NCI-H146 (cell line): ENCODE measurements around the gene TRIM24.

Source experiments
- DNase-seq: peaks from one replicate; lab custom pipeline; 2025; lab: John Stamatoyannopoulos, UW

Gene TRIM24

DNA sequence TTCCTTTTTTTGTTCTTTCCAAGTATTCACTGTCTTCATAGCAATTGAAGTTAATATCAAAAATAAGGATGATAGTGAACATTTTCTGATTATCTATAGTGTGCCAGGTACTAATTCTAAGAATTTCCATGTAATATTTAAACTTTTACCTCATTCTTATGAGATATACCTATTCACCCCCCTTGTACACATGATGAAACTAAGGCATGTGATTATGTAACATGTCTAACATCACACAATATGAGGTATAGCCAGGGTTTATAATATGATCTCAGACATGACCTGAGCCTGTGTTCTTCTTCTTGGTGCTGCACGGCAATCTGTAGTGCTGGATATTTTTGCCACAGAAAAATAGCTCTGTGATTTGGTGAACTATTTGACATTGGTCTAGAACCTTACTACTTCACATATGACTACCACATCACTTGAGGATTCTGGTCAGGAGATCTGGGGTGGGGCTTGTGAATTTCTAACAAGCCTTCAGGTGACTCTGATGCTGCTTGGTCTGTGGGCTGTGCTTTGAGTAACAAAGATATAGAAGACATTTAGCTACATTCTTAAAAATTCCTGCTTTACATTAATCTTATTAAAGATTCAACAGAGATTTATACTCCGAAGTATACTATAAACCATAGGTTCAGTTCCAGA lies 79.1 kb downstream of the TRIM24 start:
- no peak for DNase-seq

DNA sequence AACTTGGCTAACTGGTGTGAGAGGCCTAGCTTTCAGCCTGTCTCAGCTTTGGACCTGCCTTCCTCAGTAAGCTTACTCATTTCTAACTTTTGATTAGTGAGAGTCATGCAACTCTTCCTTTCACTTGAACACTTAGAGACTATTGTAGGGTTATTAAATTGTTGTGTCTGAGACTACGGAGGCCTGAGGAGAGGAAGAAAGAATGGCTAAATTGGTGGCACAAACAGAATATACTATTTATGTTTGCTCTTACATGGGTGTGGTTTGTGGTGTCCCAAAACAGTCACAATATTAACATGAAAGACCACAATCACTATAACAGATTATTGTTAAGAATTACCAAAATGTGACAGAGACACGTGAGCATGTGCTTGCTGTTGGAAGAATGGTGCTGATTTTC lies 82.1 kb downstream of the TRIM24 start:
- no peak for DNase-seq

DNA sequence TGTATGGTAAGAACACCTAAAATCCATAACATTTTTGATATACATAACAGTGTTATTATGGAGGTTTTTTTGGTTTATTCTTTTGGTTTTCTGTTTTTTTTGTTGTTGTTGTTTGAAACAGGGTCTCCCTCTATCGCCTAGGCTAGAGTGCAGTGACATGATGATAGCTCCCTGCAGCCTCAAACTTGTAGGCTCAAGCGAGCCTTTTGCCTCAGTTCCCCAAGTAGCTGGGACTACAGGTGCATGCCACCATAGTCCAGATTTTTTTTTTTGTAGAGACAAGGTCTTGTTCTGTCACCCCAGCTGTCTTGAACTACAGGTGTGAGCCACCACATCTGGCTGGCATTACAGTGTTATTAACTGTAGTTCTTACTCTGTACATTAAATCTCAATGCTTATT lies 83.7 kb downstream of the TRIM24 start:
- no peak for DNase-seq

DNA sequence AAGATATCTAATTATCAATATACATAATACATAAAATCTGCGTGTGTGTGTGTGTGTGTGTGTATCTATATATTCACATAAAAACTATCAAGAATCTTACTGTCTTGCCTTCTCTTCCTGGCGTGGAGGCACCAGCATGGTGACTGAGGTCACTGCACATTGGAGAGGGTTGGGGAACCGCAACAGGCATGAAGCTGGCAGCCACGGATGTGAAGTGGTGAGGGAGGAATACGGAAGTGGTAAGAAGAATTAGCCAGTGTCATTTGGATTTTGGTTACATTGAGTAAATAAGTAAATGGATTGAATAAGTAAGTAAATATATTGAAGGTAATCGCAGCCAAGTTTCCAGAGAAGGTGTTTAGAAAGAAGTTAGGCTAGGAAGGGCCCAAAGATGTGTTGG lies 85.1 kb downstream of the TRIM24 start:
- no peak for DNase-seq

DNA sequence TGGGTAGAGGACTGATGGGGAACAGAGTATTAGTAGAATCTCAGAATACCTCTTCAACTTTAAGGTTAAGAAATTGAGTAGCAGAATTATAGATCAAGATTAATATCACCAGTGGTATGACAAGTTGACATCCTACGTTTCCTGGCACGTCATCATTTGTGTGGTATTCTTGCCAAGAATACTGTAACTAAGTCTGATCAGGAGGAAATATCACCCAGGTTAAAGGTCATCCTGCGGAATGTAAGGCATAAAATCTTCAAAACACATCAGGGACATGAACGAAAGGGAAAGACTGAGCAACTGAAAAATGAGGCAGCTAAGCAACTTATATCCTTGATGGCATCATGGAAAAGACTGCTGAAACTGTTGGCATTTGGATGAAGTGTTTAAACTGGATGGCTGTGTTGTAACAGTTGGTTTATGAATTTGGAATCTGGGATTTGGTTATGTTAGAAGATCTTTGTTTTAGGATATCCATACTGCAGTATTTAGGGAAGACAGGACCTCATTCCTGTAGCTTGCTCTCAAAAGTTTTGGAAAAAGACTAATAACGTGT lies 86.1 kb downstream of the TRIM24 start:
- DNase-seq: no peak

DNA sequence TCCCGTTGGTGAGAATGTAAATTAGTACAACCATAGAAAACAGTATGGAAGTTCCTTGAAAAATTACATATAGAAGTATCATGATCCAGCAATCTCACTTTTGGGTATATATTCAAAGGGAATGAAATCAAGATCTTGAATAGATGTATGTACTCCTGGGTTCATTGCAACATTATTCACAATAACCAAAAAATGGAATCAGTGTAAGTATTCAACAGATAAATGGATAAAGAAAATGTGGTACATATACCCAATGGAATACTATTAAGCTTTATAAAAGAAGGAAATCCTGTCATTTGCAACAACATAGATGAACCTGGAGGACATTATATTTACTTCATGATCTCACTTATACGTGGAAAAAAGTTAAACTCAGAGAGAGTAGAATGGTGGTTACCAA lies 86.8 kb downstream of the TRIM24 start:
- DNase-seq: no peak

DNA sequence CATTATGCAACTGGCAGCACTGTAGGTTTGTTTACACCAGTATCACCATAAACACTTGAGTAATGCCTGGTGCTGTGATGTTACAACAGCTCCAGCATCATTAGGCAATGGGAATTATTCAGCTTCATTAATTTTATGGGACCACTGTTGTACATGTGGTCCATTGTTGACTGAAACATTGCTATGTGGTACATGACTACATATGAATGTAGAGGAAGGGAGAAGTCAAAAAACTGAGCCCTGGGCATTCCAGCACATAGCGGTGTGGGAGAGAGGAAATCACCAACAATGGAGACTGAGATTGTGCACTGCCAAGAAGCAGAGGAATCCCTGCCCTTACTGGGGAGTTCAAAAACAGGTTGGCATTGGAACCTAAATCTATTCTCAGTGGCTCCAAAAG lies 89.0 kb downstream of the TRIM24 start:
- no peak for DNase-seq

DNA sequence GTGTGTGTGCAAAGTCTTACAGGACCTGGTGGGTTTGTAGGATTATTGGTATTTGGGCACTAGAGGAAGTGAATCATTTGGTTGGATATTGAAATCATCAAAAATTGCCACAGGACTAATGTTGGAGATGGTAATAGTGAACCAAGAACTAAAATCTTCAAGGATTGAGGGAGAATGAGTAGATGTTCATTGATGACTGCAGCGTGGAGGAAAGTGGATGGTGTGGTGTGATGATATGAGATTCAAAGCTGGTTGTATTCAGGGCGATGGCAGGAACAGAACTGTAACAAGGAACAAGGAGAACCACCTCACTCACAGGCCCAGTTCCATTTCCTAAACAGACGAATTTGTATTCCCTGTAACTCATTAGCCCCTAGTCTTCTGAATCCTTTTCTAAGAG lies 90.3 kb downstream of the TRIM24 start:
- no peak for DNase-seq

DNA sequence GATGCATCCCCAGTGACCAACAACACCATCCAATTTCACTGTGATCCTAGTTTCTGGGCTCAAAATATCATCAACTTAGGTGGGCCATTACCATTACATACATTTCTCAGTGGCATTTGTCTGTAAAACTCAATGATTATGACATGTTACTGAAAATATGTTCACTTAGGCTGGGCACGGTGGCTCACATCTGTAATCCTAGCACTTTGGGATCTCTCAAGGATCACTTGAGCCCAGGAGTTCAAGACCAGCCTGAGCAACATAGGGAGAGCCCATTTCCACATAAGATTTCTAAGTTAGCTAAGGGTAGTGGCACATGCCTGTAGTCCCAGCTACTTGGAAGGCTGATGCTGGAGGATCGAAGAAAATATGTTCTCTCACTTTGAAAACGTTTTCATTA lies 91.0 kb downstream of the TRIM24 start:
- DNase-seq: no peak

DNA sequence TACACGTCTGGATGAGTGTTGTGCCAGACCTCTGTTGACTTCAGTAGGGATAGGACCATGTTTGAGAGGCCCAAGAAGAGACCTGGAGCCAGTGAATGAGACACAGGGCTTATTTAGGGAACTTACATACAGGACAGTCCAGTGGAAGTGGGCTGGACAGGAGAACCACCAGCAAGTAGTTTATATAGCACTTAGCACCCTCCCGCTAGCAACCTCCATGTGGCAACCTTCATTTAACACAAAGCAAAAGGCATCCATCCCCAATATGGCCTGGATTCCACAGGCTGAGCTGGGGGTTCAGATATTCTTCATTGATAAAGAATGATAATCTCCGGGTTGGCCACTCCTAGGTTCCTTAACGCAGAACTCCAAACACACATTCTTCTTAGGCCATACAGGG lies 93.7 kb downstream of the TRIM24 start:
- no peak for DNase-seq

DNA sequence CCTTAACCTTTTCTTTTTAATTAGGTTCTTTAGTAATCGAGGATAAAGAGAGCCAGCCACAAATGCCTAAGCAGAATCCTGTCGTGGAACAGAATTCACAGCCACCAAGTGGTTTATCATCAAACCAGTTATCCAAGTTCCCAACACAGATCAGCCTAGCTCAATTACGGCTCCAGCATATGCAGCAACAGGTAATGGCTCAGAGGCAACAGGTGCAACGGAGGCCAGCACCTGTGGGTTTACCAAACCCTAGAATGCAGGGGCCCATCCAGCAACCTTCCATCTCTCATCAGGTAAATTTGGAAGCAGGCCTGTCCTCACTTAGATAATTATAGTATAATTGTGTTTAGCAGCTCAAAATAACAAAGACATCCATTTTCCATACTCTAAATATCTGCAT lies 94.6 kb downstream of the TRIM24 start:
- DNase-seq: no peak

DNA sequence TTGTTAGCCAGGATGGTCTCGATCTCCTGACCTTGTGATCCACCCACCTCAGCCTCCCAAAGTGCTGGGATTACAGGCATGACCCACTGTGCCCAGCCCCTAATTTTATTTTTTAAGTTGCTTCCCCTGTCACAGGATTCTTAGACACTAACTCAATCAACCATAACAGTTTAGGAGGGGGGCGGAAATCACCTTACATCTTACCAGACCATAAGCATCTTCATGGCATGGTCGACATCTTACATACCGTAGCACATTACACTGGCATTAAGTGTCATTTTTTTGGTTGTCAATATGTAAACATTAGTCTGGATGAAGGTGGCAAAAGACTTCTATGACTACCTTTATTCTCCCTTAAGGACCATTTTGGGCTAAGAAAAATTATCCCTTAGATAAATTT lies 95.6 kb downstream of the TRIM24 start:
- DNase-seq: no peak

DNA sequence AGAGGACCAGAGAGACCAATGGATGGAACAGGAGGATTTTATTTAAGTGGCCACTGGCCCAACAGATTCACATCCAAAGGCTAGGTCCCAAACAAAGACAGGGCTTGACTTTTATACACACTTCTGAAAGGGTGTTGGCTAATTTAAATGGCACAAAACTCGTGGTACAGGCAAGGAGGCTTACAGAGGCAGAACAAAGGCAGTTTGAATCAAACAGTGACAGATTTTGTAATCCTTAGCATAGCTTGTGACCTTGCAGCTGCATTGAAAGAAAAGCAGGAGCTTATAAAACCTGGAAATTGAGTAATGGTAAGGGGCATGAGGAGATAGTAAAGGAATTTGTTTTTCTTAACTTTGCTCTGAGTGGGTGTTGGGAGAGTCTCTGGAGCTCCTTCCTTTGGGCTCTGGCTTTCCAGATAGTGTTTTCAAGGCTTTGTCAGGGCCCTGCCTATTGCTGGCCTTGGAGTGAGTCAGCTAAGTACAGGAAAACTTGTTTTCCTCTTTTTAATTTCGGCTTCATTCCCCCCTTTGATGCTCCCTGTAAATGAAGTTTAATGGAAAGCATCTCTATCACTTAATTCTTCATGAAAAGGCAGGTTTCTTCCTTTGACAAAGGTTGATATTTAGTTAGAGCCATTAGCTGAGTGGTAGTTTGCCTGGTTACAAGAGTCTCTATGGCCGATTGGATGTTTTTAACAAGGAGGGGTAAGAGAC lies 96.9 kb downstream of the TRIM24 start:
- no peak for DNase-seq

DNA sequence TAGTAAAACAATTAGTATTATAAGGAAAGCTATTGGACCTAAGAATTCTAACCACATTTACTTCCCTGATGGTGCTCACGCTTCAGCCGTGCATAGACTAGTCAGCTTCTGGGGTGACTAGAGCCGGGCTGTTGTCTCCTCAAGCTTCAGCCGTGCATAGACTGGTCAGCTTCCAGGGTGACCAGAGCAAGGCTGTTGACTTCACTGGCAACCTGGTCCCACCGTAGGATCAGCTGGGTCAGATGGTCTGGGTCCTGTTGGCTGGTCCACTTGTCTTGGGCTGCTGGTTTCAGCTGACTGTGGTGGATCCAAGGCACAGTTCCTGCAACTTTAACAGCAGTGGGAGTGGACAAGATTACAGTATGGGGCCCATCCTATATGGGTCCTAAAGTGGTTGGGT lies 99.4 kb downstream of the TRIM24 start:
- no peak for DNase-seq

DNA sequence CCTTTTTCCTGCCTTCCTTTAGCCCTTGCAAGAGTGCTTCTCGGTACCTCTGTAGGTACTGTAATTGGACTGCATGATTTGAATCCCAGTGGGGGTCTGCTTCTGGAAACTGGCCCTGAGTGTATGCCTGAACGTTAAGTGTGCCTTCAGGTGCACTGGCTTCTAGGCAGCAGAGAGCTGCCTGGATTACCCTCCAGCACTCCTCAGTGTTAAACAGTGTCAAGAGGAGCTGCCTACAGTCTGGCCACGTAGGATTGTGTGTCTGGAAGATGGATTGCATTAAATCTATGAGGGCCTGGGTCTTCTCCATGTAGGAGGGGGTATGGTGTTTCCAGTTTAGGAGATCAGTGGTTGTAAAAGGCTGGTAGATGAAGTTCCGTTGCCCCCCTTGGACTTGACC lies 103.7 kb downstream of the TRIM24 start:
- DNase-seq: no peak

DNA sequence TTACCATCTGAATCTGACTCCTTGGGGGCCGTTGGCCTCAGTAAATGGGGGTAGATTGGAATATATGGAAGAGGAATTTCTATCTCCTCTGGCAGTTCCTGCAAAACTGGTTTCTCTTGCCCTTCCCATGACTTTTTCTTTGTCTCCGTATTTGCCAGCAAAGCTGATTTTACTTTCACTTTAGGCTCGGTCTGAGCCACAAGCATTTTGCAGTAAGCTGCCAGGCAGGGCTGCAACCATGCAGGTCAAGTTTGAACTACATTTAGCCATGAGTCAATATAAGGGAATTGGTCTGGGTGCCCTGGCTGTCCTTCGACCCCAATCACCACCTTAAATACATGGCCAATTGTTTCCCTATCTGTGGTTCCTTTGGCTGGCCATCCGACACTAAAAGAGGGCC lies 104.3 kb downstream of the TRIM24 start:
- no peak for DNase-seq

DNA sequence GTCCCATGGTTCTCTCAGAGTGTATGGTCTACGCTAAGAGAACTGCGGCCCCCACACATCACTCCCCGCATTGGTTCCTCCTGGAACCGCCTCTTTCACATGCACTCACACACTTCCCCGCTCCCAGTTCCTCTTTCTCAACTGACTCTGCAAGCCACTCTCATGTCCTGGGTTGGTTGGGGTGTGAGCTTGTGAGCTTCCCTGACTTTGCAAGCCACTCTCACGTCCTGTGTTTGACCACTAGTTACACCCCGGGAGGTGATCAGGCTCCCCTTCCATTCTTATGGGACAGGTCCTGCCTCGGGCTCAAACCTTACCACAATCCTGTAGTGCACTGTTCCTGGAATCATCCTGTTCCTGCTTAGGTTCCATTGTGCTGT lies 105.0 kb downstream of the TRIM24 start:
- no peak for DNase-seq

DNA sequence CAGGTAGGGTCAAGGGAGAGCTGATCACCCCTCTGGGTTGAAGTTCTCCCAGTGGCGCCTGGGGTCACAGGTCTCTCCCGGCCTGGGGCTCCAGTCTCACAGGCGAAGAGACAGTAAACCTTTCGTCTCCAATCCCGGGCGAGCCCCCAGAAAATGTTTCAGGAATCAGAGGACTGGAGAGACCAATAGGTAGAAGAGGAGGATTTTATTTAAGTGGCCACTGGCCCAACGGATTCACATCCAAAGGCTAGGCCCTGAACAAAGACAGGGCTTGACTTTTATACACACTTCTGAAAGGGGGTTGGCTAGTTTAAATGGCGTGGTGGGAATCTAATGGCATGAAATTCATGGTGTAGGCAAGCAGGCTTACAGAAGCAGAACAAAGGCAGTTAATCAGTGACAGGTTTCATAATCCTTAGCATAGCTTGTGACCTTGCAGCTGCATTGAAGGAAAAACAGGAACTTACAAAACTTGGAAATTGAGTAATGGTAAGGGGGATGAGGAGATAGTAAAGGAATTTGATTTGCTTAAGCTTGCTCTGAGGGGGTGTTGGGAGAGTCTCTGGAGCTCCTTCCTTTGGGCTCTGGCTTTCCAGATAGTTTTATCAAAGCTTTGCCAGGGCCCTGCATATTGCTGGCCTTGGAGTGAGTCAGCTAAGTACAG lies 105.5 kb downstream of the TRIM24 start:
- DNase-seq: peak; percentile 1

DNA sequence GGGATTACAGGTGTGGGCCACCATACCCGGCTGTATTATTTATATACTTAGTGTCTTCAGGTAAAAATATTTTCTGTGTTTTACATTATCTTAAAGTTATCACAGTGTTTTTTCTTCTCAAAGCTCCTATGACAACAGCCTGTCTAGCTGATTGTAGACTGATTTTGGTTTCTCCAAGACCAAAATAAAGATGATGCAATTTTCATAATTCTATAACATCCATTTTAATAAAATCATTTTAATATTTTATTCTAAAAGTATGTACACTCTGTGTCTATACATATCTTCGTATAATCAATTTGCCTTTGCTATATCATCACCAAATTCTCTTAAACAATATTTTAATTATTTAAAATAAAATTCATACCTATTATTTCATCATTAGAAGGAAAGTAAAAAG lies 108.6 kb downstream of the TRIM24 start:
- DNase-seq: no peak

DNA sequence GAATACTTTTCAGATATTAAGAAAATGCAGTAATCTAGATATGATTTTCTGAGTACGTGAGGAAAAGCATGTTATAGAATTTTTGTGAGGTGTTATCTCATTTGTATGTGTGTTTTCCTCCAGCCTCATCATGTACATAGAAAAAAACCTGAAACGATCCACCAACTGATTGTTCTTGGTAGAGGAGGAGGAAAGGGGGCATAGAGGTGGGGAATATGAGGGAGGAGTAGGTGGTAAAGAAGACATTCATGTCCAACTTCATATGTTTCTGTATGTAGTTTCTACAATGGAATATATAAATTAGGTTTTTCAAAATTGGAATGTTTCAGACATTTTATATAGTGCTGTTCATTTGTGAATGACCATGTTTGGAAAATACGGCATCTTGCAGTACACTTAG lies 109.4 kb downstream of the TRIM24 start:
- no peak for DNase-seq

DNA sequence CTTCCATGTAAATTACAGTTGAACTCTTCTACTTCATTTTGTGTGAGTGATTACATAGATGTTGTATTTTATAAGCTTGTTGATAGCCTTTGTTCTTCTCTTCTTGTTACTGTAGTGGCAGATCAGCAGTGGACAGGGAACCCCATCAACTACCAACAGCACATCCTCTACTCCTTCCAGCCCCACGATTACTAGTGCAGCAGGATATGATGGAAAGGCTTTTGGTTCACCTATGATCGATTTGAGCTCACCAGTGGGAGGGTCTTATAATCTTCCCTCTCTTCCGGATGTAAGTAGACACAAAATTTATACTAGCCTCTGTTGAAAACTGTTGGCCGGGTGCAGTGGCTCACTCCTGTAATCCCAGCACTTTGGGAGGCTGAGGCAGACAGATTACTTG lies 110.7 kb downstream of the TRIM24 start:
- DNase-seq: no peak

DNA sequence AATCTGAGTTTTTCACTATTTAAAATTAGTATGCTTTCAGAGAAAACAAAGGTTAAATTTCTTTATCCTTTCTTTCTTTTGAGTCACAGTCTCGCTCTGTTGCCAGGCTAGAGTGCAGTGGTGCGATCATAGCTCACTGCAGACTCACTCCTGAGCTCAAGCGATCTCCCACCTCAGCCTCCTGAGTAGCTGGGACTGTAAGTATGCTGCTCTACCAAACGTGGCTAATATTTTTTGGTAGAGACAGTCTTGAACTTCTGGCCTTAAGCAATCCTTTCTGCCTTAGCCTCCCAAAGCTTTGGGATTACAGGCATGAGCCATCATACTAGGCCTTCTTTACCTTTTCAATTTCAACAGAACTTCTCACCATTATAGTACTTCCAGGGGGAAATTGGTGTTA lies 113.7 kb downstream of the TRIM24 start:
- DNase-seq: no peak

DNA sequence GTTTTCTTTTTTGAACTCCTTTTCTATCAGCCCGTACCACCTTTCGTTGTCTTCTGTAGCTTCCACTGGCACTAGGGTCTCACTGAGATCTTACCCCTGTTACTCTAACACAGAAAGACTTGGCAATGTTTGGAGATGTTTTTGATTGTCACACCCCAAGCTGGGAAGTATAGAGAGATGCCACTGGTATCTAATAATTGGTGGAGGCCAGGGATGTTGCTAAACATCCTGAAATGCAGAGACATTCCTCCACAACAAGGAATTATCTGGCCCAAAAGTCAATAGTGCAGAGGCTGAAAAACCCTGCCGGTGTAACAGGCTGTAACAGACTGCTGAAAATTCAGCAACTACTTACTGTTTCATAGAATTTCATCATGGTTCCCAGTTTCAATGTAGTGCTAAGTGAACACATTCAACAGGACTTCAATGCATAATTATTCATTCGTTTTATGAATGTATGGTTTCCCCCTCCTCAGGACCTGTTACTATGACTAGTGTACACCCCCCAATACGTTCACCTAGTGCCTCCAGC lies 115.9 kb downstream of the TRIM24 start:
- no peak for DNase-seq
